Stimulated activated CD4-positive, alpha-beta T cell treated with anti-CD3 and anti-CD28 coated beads, Interleukin-4, amount 100 ng/mL, for 48 hours (primary cell): Measurements from ENCODE around the gene CTNNB1.

Experiments
- DNase-seq, 2 donors: peaks; one replicate each; pipeline ENCODE4 v3.0.0-alpha.2; 2020; ENCODE audit warnings: low read depth in 2 of 2

CTNNB1 gene

DNA sequence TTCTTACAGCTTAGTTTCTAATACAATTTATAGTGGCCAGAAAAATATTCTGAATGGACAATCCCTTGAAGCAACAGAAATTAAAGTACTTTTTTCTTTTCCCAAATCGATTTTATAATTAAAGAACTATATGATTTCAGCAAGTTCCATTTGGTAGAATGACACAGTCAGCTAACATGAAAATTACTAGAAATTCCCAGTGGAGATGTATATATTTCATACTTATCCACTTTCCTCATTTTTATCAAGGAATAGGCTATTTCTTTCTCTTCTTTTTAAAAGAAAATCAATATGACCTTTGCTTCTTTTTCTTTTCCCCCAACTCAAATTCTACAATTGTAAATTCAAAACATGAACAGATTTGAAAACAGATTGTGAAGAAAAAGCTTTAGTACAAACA lies 6.4 kb upstream of the CTNNB1 start:
- DNase-seq, result no peak

- no peak for DNase-seq
Measured at GRCh38 chr3:41193794-41194539, 5.3 kb upstream of the CTNNB1 start.

- no peak for DNase-seq
Measured at GRCh38 chr3:41194701-41195100, 4.6 kb upstream of the CTNNB1 start.

DNA sequence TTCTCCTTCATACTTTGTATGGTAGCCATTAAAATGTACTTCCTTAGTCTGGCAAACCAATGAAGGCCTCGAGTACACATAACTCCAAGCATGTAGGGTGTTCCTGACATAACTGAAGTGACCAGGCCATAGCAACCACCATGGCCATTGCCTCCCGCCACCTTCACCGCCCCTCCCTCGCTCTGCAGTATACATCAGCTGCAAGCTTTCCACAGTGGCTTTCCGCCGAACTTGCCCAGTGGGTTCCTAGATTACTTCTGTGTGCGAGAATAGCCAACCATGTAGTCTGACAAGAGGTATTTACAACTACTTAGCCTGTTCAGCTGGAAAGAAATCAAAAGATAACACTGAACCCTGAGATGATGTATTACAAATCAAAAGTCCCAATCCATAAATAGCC lies 3.4 kb upstream of the CTNNB1 start:
- DNase-seq, result no peak

GRCh38 chr3:41196499-41197410 lies 2.5 kb upstream of the CTNNB1 start:
- no peak for DNase-seq

DNA sequence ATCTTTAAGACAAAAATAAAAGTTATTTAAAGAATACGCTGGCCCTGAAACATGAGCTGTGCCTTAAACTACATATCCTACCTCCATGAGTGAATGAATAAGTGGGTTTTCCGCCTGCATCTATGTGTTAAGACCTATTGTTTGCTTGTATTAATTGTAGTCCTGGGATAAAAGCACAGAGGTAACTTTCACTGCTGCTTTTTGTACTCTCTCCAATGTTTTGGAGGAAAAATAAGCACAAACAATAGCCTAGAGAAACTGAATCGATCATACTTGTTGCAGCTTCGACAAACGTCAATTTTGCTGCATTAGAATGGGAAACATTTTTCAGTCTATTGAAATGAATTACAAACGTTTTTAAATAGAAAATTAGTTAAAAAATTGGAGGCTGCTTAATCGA lies 1.3 kb upstream of the CTNNB1 start:
- no peak for DNase-seq

DNA sequence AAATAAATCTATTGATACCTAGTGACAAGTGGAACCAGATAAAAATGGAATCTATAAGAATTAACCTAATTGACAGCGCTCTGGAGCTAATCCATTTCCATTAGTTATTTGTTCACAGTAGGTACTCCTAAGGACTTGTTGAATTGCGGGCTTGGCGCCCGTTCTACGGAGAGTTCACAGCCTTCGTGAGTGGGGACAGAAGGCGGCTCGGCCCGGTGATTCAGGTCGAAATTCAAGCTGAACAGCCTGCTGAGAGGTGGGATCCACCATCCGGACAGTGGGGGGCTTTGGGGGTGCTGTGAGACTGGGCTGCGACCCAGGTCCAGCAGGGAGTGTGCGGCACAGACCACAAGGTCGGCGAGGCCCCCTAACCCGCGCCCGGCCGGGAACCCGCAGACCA lies 779 bp upstream of the CTNNB1 start:
- DNase-seq, result no peak

DNA sequence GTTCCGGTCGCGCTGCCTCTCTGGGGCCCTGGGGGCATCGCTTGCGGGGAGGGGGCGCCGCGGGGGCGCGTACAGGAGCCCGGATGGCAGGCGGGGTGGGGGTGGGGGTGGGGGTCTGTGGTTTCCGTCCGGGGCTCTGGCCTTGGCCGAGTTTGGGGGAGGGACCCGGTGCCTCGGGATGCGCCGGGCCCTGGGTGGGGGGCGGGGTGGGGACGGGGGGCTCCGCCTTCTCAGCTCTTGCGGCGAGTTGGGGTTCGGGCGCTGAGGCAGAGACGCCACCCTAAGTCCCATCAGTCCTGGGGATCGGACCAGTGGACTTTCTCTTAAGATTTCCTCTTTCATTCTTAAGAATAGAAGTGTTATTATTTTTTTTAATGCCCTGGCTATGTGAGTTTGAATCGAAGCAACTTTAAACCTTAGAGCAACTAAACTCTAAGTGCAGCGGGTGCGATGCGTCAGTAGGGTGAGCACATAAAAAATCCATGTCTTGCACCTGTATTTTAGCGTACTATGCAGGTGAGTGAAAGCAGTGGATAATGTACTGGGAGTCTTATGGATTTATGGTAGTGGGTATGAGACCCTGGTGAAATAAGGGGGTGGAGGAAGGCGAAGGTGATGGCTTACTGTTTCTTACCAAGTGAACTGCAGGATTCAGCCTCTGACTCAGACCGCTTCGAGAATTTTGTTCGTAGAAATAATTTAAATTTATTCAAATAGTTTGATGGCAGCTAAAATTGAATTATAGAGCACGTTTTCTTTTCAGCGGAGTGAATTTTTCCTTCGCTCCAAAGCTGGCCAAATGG lies 762 bp downstream of the CTNNB1 start:
- peak; percentile 24 to 42 for DNase-seq

DNA sequence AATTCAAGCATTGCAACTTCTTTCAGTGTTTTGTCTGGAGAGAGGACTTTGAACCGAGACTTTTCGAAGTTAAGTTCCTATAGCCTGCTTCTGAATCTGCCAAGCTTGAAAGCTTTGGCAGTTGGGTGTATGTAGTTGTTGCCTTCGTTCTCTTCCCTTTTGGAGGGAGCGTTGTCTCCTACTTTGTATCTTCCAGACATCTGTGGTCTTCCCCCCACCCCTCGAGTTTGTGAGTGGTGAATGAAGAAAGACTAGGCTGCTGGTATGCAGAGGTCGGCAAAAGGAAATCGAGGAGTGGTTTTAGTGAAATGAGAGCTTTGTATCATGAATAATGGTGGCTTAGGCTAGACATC lies 1.3 kb downstream of the CTNNB1 start:
- no peak for DNase-seq

DNA sequence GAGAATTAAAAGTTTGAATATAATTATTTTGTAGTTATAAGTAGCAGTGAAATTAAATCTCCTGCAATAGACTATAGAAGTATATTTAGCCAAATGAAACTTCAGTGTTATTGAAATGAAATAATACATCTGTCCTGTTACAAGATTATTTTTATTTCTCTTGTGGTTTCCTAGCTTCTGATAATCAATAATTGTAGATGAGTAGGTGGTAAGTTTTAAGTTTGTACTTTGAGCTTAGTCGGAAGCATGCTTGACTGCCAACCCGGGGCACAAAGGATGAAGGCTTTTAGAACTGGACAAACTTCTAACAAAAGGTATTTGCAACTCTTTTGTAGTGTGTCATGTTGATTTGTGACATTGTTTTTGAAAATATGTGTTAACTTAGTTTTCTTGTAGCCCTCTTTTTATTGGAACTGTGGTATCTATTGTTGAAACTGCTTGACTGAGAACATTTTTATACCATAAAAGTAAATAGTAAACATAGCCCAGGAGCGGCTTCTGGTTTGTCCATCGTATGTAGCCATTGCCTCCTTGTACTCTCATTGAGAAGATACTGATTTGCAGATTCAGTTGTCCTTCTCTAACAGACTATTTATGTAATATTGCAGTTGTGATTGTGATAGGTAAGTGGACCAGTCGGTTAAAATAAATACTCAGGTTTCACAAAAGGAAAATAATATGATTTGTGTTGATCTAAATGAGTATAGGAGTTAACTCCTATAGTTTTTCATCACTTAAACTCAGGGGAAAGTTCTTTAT lies 2.9 kb downstream of the CTNNB1 start:
- DNase-seq, result no peak

DNA sequence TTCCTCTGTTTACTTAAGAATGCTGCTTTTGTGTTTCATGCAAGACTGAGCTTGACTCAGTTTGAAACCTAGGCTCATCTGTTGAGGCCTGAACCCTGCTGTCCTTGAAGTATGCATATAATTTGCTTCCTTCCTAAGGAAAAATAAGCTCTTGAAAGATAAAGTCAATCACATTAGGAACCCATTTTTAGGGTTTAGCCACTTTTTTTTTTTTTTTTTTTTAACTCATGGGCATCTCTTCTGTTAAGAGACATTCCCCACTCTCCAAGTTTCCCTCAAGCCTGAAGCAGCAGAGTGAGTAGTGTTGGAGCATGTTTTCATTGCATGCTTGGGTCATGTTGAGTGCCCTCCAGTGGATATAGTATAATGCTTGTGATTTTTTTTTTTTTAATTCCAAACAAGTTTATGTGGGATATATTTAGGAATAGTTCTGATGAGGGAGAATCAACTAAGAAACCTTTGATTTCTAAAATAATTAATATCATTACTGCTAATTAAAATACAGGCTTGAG lies 3.6 kb downstream of the CTNNB1 start:
- no peak for DNase-seq

DNA sequence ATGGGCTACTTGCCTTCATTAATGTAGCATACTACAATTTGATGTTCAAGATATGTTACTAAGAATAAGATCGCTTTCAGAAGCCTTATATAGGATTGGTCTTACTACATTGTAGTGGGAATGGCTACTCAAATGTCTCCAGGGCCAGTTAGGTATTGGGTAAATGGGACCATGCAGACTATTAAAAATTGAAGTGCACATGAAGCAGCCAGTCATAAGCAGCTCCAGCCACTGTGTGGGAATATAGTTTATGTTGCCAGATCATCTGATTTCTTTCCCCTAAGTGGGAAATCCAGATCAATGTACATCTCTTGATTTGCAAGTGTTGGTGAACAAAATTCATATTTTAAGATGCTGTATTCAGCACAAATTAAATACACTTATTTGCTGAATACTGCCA lies 5.1 kb downstream of the CTNNB1 start:
- no peak for DNase-seq

GRCh38 chr3:41205591-41205990 lies 6.3 kb downstream of the CTNNB1 start:
- DNase-seq, result no peak

DNA sequence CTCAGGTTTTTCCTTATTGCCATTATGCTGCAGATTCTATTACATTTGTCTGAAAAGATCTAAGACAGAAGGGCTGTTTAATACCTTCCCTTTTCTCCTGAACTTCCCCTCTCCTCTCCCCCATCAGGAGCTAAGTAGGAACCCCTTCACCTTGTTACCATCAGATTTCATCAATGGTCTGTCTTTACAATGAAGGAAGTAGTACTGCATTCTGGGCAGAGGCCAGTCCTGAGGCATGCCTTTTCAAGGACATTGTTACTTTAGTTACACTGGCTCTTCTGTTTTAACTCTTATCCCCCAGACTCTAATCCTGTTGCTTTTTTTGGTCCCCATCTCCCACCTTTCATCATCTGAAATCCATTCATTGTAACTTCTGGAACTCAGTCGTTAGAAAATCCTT lies 8.1 kb downstream of the CTNNB1 start:
- DNase-seq, result no peak

- no peak for DNase-seq
Measured at GRCh38 chr3:41208507-41209220, 9.4 kb downstream of the CTNNB1 start.

GRCh38 chr3:41209646-41210045 lies 10.3 kb downstream of the CTNNB1 start:
- DNase-seq, result no peak

- no peak for DNase-seq
Measured at GRCh38 chr3:41210966-41211365, 11.7 kb downstream of the CTNNB1 start.

- no peak for DNase-seq
Measured at GRCh38 chr3:41212088-41212487, 12.8 kb downstream of the CTNNB1 start.

DNA sequence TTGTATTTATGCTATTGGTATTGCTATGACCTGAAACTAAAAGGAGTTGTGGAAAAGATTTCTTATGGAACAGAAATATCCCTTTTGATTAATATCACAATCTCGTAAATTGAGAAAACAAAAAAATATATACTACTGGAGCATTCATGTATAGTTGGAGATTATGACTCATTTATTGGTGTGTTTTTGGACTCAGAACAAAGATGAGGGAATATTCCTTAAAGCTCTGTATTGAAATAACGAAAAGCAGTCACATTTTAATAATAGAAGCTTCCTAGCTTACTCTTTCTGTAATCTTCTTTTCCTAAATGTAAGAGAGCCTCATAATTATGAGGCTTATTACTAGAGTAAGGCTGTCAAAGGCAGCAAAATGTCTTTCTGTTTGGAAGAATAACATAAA lies 14.3 kb downstream of the CTNNB1 start:
- DNase-seq, result no peak

- no peak for DNase-seq
Measured at GRCh38 chr3:41216422-41216821, 17.1 kb downstream of the CTNNB1 start.

DNA sequence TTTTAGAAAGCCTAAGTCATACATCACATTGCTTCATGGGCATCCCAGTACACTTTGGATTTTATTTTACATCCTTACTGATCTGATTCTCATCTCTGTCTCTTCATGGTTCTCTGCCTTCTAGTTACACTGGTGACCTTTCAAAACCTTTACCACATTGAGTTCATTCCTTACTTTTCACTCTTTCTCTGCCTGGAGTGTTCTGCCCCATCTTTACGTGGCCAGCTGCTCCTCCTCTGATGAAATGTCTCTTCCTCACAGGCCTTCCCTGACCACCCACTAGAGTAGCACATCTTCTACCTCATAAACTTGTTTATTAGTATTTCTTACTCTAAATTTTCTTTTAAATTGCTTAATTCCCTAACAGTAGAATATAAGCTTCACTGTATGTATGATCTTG lies 17.7 kb downstream of the CTNNB1 start:
- no peak for DNase-seq
